ENCODE data around the gene PLPP4.

Gene PLPP4

DNA sequence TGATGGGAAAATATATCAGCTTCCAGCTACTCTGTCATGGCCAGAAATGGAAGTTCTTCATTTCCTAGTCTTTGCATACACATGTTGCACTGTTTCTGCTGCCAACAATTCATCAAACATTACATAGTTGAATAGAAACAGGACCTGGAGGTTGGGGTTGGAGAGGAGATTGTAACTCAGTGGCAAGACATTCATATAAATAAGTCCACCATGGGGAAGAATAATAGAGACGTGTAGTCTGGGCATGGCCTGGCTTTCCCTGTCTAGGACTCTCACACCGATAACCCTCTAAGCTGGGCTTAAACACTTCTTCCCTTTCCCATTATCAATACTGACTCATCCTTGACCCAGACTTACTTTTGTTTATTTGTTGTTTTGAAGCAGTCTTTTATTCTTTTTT is 155.7 kb downstream of the PLPP4 start:
- Histone ChIP-seq H3K4me3 (ENCODE audit: low read depth in 1 of 2, low read length in 2 of 2) (no peak overlapping the region), H3K36me3 (ENCODE audit: insufficient read depth, low read length) (no peaks in the 10 kb centered on the region), H4K20me1 (ENCODE audit: insufficient read depth, low read length) (no peaks in the 10 kb centered on the region), H3K4me1 (ENCODE audit: insufficient read depth, low read length) (no peaks in the 10 kb centered on the region), H3K27me3 (ENCODE audit: insufficient read depth, low read length, poor library complexity) (no peaks in the 10 kb centered on the region), H3K27ac (ENCODE audit: low read length) (no peak overlapping the region), H3K4me2 (ENCODE audit: insufficient read depth, low read length) (no peak overlapping the region), H3K9ac (ENCODE audit: low read depth, low read length) (no peak overlapping the region), H2AFZ (ENCODE audit: low read depth, low read length) (no peak overlapping the region), H3K79me2 (ENCODE audit: insufficient read depth, low read length) (no peaks in the 10 kb centered on the region), H3K9me3 (ENCODE audit: insufficient read depth, low read length, severe bottlenecking) (peaks cover 8% of the 10 kb centered on the region)
- ATAC-seq (ENCODE audit: insufficient read depth, low read depth) (no peak), DNase-seq (no peak)
- TF ChIP-seq EZH2 (IDR thresholded peaks at IDR 0.05; ENCODE audit: borderline replicate concordance, low read depth, low read length, severe bottlenecking) = no peak
- TF ChIP-seq, protein P1, sequence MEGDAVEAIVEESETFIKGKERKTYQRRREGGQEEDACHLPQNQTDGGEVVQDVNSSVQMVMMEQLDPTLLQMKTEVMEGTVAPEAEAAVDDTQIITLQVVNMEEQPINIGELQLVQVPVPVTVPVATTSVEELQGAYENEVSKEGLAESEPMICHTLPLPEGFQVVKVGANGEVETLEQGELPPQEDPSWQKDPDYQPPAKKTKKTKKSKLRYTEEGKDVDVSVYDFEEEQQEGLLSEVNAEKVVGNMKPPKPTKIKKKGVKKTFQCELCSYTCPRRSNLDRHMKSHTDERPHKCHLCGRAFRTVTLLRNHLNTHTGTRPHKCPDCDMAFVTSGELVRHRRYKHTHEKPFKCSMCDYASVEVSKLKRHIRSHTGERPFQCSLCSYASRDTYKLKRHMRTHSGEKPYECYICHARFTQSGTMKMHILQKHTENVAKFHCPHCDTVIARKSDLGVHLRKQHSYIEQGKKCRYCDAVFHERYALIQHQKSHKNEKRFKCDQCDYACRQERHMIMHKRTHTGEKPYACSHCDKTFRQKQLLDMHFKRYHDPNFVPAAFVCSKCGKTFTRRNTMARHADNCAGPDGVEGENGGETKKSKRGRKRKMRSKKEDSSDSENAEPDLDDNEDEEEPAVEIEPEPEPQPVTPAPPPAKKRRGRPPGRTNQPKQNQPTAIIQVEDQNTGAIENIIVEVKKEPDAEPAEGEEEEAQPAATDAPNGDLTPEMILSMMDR (IDR thresholded peaks at IDR 0.05; ENCODE audit: borderline replicate concordance, extremely low read depth, low read length, poor library complexity, severe bottlenecking) = no peak

DNA sequence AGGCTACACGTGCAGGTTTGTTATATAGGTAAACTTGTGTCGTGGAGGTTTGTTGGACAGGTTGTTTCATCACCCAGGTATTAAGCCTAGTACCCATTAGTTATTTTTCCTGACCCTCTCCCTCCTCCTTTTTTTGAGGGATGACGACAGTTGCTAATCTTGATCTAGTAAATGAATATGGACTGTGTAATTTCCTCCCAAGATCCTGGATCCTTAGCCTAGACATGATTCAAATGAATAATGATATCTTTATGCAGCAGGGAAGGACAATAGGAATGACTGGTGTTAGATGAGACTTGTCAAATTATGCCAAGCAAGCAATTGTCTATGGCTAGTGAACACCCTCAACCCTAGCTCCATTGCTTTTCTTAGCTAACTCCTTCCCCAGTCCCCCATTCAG is 156.2 kb downstream of the PLPP4 start:
- H3K36me3 ChIP-seq (ENCODE audit: insufficient read depth, low read length) = no peaks in the 10 kb centered on the region
- H3K4me2 ChIP-seq (ENCODE audit: insufficient read depth, low read length) = no peak overlapping the region
- DNase-seq = no peak
- H3K4me1 ChIP-seq (ENCODE audit: insufficient read depth, low read length) = no peaks in the 10 kb centered on the region
- H2AFZ ChIP-seq (ENCODE audit: low read depth, low read length) = no peak overlapping the region
- no peaks in the 10 kb centered on the region for H3K27me3 ChIP-seq (ENCODE audit: insufficient read depth, low read length, poor library complexity)
- H4K20me1 ChIP-seq (ENCODE audit: insufficient read depth, low read length) = no peaks in the 10 kb centered on the region
- no peaks in the 10 kb centered on the region for H3K79me2 ChIP-seq (ENCODE audit: insufficient read depth, low read length)
- no peak for ATAC-seq (ENCODE audit: insufficient read depth, low read depth)
- H3K4me3 ChIP-seq (ENCODE audit: low read depth in 1 of 2, low read length in 2 of 2) = no peak overlapping the region
- H3K9ac ChIP-seq (ENCODE audit: low read depth, low read length) = no peak overlapping the region
- H3K9me3 ChIP-seq (ENCODE audit: insufficient read depth, low read length, severe bottlenecking) = peaks cover 10% of the 10 kb centered on the region
- H3K27ac ChIP-seq (ENCODE audit: low read length) = no peak overlapping the region
- no peak for TF ChIP-seq EZH2 (IDR thresholded peaks at IDR 0.05; ENCODE audit: borderline replicate concordance, low read depth, low read length, severe bottlenecking)
- TF ChIP-seq, protein P1 (IDR thresholded peaks at IDR 0.05; ENCODE audit: borderline replicate concordance, extremely low read depth, low read length, poor library complexity, severe bottlenecking) = no peak

DNA sequence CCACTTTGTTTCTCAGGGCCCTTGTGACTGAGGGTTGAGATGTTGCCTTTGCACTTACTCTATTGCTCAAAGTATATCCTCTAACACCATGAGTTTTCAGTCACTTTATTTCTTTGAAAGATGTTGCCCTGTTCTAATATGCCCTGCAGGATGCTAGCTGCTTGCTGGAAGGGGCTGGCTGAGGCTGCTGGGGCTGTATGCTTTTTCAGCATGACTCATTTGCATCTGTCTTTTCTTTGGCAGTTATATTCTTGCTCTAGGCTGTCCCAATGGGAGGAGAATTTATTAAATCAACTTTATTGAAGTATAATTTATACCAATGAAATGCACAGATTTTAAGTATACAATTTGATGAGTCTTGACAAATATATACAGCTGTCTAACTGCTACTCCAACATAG is 157.7 kb downstream of the PLPP4 start:
- Histone ChIP-seq H3K4me3 (ENCODE audit: low read depth in 1 of 2, low read length in 2 of 2) (no peak overlapping the region), H3K4me2 (ENCODE audit: insufficient read depth, low read length) (no peak overlapping the region), H3K9me3 (ENCODE audit: insufficient read depth, low read length, severe bottlenecking) (peaks cover 10% of the 10 kb centered on the region), H3K36me3 (ENCODE audit: insufficient read depth, low read length) (no peaks in the 10 kb centered on the region), H4K20me1 (ENCODE audit: insufficient read depth, low read length) (no peaks in the 10 kb centered on the region), H3K79me2 (ENCODE audit: insufficient read depth, low read length) (no peaks in the 10 kb centered on the region), H3K9ac (ENCODE audit: low read depth, low read length) (no peak overlapping the region), H3K4me1 (ENCODE audit: insufficient read depth, low read length) (no peaks in the 10 kb centered on the region), H3K27ac (ENCODE audit: low read length) (no peak overlapping the region), H2AFZ (ENCODE audit: low read depth, low read length) (no peak overlapping the region), H3K27me3 (ENCODE audit: insufficient read depth, low read length, poor library complexity) (no peaks in the 10 kb centered on the region)
- TF ChIP-seq EZH2 (IDR thresholded peaks at IDR 0.05; ENCODE audit: borderline replicate concordance, low read depth, low read length, severe bottlenecking) = no peak
- TF ChIP-seq, protein P1 (IDR thresholded peaks at IDR 0.05; ENCODE audit: borderline replicate concordance, extremely low read depth, low read length, poor library complexity, severe bottlenecking) = no peak
- ATAC-seq (ENCODE audit: insufficient read depth, low read depth) (no peak), DNase-seq (no peak)

Data from DND-41 (cell line).